Peyer's patch (tissue), 4 donors: ENCODE results near the gene HECTD4.

Experiments used
- CTCF ChIP-seq, 6 experiments: fragments of 450-650 bp in 4 of 6; fragments of 200-600 bp in 2 of 6; sonication (generic) in 1 of 6; IDR thresholded peaks; one replicate each; pipeline ENCODE4 v1.5.1; 2017 to 2019; ENCODE audit warnings: antibody characterized with exemption in 6 of 6, mild to moderate bottlenecking in 3 of 6, moderate library complexity in 1 of 6
- POLR2A ChIP-seq, 2 donors: fragments of 450-650 bp; IDR thresholded peaks; one replicate each; pipeline ENCODE4 v1.5.1; 2017; ENCODE audit warnings: antibody characterized with exemption in 2 of 2, mild to moderate bottlenecking in 2 of 2, moderate library complexity in 2 of 2

GRCh38 chr12:112341046-112341825, 41.0 kb downstream of the HECTD4 start:
- TF ChIP-seq CTCF (IDR thresholded peaks at IDR 0.05) (no peak), POLR2A (IDR thresholded peaks at IDR 0.05) (no peak)
